ENCODE data around the gene B3GNT2.

B3GNT2 gene

DNA sequence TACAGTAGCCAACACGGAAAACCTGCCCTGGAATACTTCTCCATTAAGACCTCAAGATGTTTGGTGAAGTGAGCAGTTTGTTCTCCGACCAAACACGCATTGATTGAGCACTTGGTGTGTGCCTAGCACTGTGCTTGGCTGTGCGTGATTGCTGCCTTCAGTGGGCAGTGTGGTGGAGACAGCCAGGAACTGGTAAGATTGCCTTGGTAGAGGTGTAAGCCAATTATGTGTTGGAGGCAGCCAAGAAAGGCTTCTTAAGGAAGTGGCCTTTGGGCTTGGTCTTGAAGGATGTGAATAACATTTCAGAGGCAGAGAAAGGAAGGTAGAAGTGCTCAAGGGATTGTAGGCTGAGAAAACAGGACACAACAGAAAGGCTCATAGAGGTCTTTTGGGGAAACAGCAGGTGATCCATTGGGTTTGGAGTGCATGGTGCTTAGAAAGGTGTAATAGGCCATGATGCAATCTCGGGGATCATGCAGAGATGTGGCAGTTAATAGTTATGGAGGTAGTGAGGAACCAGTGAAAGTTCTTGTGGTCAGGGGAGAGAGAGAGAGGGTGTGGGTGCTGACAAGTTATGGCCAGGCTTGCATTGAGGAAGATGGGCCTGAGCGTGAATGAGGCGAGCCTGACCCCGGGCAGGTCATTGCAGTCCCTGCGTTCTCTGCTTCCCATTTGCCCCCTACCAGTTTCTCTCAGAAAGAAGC is 6.3 kb downstream of the B3GNT2 start:
- H3K4me3 ChIP-seq (ENCODE audit: low read length), result no peak overlapping the region
- H3K4me1 ChIP-seq (ENCODE audit: control insufficient read depth, insufficient read depth, low read length), result peaks cover 3% of the 10 kb centered on the region
- no peaks in the 10 kb centered on the region for H3K36me3 ChIP-seq (ENCODE audit: control insufficient read depth, insufficient read depth, low read length)
- no peak overlapping the region for H3K9ac ChIP-seq (ENCODE audit: low read length)
- H3K27ac ChIP-seq (ENCODE audit: low read depth, low read length), result no peak overlapping the region
- no peaks in the 10 kb centered on the region for H3K27me3 ChIP-seq (ENCODE audit: control insufficient read depth, insufficient read depth, low read length)

DNA sequence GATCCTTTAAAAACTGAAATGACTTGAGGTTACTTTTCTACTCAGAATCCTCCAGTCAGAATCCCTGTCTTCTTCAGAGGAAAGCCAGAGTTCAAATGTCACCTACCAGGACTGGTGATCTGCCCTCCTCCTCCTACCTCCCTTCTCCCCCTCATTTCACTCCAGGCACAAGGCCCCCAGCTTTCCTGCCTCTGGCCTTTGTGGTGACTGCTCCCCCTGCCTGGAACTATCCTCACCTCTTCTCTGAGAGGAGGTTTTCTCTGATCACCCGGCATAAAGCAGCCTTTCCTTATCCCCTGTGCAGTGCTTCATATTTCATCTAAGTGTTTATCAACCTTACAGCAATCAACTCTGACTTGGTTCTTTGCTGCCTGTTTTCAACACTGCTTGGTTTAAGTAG is 6.8 kb downstream of the B3GNT2 start:
- no peaks in the 10 kb centered on the region for H3K27me3 ChIP-seq (ENCODE audit: control insufficient read depth, insufficient read depth, low read length)
- no peaks in the 10 kb centered on the region for H3K36me3 ChIP-seq (ENCODE audit: control insufficient read depth, insufficient read depth, low read length)
- H3K4me3 ChIP-seq (ENCODE audit: low read length), result no peak overlapping the region
- peaks cover 6% of the 10 kb centered on the region for H3K4me1 ChIP-seq (ENCODE audit: control insufficient read depth, insufficient read depth, low read length)
- no peak overlapping the region for H3K9ac ChIP-seq (ENCODE audit: low read length)
- H3K27ac ChIP-seq (ENCODE audit: low read depth, low read length), result no peak overlapping the region

DNA sequence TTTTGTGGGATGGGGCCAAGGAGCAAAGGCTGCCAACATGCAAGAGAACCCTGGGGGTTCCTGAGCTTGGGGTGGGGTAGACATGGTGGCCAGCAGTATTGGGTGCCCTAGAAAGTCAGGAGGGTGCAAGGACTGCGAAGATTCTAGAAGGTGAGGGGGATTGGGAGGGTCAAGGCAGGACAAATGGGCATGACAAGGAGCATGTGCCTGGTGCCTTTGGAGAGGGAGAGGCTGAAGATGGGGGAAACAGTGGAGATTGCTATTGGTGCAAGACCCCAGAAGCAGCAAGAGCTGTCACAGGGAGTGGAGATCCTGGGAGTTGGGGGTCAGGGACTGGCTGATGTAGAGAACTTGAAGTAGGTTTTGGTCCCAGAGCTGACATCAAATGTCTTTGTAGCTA is 7.5 kb downstream of the B3GNT2 start:
- Histone ChIP-seq H3K27ac (ENCODE audit: low read depth, low read length) (no peak overlapping the region), H3K4me1 (ENCODE audit: control insufficient read depth, insufficient read depth, low read length) (peaks cover 4% of the 10 kb centered on the region)

DNA sequence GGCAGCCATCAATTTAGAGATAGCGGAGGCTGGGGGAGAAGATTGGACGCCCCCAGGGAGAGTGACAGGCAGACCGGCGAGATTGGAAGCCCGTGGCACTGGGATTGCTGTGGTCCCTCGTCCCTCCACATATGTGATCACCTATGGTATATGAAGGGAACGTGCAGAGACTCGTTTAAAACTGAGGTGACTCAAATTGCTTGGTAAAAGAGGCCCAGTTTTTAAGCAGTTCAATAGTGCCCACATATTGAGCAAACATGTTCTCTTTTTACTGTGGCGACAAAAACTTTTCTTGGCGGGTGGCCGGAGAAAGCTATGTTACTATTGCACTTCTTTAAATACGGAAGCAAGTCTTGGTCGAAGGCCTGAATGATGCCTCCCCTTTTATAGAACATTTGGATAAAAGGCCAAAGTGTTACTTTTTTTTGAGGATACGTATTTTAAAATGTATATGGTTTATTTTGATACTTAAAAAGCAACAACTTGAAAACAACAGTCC is 9.1 kb downstream of the B3GNT2 start:
- H3K27ac ChIP-seq (ENCODE audit: low read depth, low read length), result no peak overlapping the region
- H3K4me3 ChIP-seq (ENCODE audit: low read length), result no peak overlapping the region
- H3K27me3 ChIP-seq (ENCODE audit: control insufficient read depth, insufficient read depth, low read length), result no peaks in the 10 kb centered on the region
- peaks cover 7% of the 10 kb centered on the region for H3K4me1 ChIP-seq (ENCODE audit: control insufficient read depth, insufficient read depth, low read length)
- H3K9ac ChIP-seq (ENCODE audit: low read length), result no peak overlapping the region
- no peaks in the 10 kb centered on the region for H3K36me3 ChIP-seq (ENCODE audit: control insufficient read depth, insufficient read depth, low read length)

More for the DNA sequence above, 7.5 kb downstream of the B3GNT2 start:
- Histone ChIP-seq H3K27me3 (ENCODE audit: control insufficient read depth, insufficient read depth, low read length) (no peaks in the 10 kb centered on the region), H3K36me3 (ENCODE audit: control insufficient read depth, insufficient read depth, low read length) (no peaks in the 10 kb centered on the region), H3K9ac (ENCODE audit: low read length) (no peak overlapping the region), H3K4me3 (ENCODE audit: low read length) (no peak overlapping the region)

DNA sequence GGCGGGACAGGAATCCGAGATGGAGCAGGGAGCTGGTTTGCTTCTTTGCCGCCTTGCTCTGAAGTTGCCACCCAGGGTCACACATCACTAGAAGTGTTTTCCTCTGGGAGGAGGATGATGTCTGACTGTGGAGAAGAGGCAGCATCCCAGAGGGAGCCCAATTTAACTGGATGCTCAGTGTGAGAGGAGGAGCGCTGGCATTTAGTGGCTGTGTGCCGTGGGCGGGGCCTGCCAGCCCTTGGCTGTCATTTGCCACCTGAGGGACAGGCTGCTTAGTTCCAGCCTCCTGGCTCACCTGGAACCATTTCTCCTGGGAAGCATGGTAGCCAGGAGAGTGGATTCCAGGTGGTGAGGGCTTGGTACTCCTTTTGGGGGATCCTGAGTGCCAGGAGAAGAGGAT is 9.6 kb downstream of the B3GNT2 start:
- no peaks in the 10 kb centered on the region for H3K36me3 ChIP-seq (ENCODE audit: control insufficient read depth, insufficient read depth, low read length)
- peaks cover 7% of the 10 kb centered on the region for H3K4me1 ChIP-seq (ENCODE audit: control insufficient read depth, insufficient read depth, low read length)
- H3K9ac ChIP-seq (ENCODE audit: low read length), result no peak overlapping the region
- H3K27ac ChIP-seq (ENCODE audit: low read depth, low read length), result no peak overlapping the region
- no peaks in the 10 kb centered on the region for H3K27me3 ChIP-seq (ENCODE audit: control insufficient read depth, insufficient read depth, low read length)
- H3K4me3 ChIP-seq (ENCODE audit: low read length), result no peak overlapping the region

DNA sequence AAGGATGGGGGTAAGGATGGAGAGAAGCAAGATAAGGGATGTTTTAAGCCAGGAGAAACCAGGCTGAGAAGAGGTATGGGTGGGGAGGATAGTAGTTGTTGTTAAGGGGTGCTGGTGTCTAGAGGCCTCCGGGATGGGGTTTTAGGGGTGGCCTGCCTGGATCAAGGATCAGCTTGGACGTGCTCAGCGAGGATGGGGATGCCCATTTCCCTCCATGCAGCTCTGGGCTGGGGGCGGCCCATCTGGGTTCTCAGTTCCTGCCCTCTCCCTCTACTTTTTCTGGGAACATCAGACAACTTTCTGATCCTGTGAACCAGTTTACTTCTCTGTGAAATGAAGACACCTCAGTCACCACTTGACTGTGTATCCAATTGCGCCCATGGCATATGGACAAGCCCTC is 10.1 kb downstream of the B3GNT2 start:
- Histone ChIP-seq H3K27me3 (ENCODE audit: control insufficient read depth, insufficient read depth, low read length) (no peaks in the 10 kb centered on the region), H3K36me3 (ENCODE audit: control insufficient read depth, insufficient read depth, low read length) (no peaks in the 10 kb centered on the region), H3K9ac (ENCODE audit: low read length) (no peak overlapping the region), H3K4me3 (ENCODE audit: low read length) (no peak overlapping the region), H3K27ac (ENCODE audit: low read depth, low read length) (no peak overlapping the region), H3K4me1 (ENCODE audit: control insufficient read depth, insufficient read depth, low read length) (peaks cover 7% of the 10 kb centered on the region)

DNA sequence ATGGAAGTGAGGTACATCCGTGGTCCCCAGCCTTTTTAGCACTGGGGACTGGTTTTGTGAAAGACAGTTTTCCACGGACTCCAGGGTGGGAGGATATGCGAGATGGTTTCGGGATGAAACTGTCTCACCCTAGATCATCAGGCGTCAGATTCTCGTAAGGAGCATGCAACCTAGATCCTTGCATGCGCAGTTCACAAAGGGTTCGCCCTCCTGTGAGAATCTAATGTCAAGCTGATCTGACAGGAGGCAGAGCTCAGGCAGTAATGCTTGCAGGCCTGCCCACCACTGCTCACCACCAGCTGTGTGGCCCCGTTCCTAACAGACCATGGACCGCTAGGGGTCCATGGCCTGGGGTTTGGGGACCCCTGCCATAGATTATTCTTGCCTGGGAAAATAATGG is 11.6 kb downstream of the B3GNT2 start:
- Histone ChIP-seq H3K4me1 (ENCODE audit: control insufficient read depth, insufficient read depth, low read length) (peaks cover 7% of the 10 kb centered on the region), H3K27ac (ENCODE audit: low read depth, low read length) (no peak overlapping the region), H3K9ac (ENCODE audit: low read length) (no peak overlapping the region), H3K36me3 (ENCODE audit: control insufficient read depth, insufficient read depth, low read length) (no peaks in the 10 kb centered on the region), H3K27me3 (ENCODE audit: control insufficient read depth, insufficient read depth, low read length) (no peaks in the 10 kb centered on the region), H3K4me3 (ENCODE audit: low read length) (no peak overlapping the region)

DNA sequence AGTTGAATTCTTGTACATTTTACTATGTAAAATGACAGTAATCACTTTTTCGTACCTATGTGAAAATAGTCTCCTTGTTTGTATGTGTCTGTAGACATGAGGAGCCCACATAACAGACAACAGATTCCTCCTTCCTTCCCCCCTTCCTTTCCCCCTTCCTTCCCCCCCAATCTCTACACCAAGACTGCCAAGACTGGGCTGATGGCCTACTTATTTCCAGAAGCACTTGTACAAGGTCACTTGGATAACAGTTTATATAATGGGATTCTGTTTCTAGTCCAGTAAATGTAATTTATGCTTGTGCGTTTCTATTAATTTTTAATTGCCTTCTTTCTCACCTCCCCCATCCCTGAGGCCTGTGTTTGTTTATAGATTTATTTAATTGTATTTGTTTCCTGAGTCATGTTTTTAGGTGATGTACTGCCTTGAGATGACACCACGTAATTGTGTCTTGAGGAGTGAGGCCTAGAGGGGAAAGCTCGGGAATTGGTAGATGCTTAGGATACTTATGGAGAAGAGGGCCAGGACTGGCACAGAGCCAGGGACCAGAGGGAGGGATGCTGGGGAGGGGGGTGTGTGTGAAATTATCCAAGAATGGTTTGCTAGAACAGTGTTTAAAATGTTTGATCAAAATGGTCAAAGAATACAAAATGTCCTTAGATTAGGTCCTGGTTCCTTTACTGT is 12.3 kb downstream of the B3GNT2 start:
- peaks cover 7% of the 10 kb centered on the region for H3K4me1 ChIP-seq (ENCODE audit: control insufficient read depth, insufficient read depth, low read length)
- no peaks in the 10 kb centered on the region for H3K27me3 ChIP-seq (ENCODE audit: control insufficient read depth, insufficient read depth, low read length)
- H3K9ac ChIP-seq (ENCODE audit: low read length), result no peak overlapping the region
- no peak overlapping the region for H3K27ac ChIP-seq (ENCODE audit: low read depth, low read length)
- H3K36me3 ChIP-seq (ENCODE audit: control insufficient read depth, insufficient read depth, low read length), result no peaks in the 10 kb centered on the region
- no peak overlapping the region for H3K4me3 ChIP-seq (ENCODE audit: low read length)

DNA sequence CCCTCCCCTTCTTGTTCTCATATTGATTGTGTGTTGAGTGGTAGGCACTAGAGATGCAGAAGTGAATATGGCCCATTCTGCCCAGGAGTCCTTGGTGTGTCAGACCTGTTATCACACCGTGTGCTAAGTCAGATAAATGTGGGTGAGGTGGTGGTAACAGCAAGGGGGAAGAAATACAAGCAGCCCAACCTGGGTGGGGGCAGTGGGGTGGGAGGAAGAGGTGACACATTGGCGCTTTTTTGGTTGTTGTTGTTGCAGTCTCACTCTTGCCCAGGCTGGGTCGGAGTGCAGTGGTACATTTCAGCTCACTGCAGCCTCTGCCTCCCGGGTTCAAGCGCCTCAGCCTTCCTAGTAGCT is 12.8 kb downstream of the B3GNT2 start:
- no peaks in the 10 kb centered on the region for H3K27me3 ChIP-seq (ENCODE audit: control insufficient read depth, insufficient read depth, low read length)
- no peak overlapping the region for H3K9ac ChIP-seq (ENCODE audit: low read length)
- no peak overlapping the region for H3K27ac ChIP-seq (ENCODE audit: low read depth, low read length)
- H3K4me3 ChIP-seq (ENCODE audit: low read length), result no peak overlapping the region
- no peaks in the 10 kb centered on the region for H3K36me3 ChIP-seq (ENCODE audit: control insufficient read depth, insufficient read depth, low read length)
- peaks cover 7% of the 10 kb centered on the region for H3K4me1 ChIP-seq (ENCODE audit: control insufficient read depth, insufficient read depth, low read length)

DNA sequence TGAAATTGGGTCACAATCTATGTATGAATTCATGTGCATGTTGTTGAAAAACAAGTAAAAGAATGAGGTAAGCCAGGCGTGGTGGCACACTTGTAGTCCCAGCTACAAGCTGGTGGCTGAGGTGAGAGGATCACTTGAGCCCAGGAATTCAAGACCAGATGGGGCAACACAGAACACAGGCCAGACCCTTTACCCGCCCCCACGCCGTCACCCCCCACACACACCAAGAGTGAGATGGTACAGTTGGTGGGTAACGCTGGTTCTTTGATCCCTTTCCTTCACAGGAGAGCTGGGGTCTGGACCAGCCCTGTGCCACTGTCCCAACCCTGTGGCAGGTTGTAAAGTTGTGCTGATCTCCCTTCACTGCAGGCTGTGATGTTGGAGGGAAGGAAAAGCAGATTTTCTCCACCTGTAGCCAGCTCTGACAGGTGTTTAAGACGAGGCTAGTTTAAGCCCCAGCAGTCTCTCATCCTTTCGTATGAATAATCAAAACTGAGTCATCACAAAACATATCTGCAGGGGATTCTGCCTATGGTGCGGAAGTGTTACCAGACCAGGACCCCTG is 13.6 kb downstream of the B3GNT2 start:
- H3K27ac ChIP-seq (ENCODE audit: low read depth, low read length), result no peak overlapping the region
- H3K27me3 ChIP-seq (ENCODE audit: control insufficient read depth, insufficient read depth, low read length), result no peaks in the 10 kb centered on the region
- H3K36me3 ChIP-seq (ENCODE audit: control insufficient read depth, insufficient read depth, low read length), result no peaks in the 10 kb centered on the region
- H3K4me3 ChIP-seq (ENCODE audit: low read length), result no peak overlapping the region
- no peak overlapping the region for H3K9ac ChIP-seq (ENCODE audit: low read length)
- peaks cover 7% of the 10 kb centered on the region for H3K4me1 ChIP-seq (ENCODE audit: control insufficient read depth, insufficient read depth, low read length)

DNA sequence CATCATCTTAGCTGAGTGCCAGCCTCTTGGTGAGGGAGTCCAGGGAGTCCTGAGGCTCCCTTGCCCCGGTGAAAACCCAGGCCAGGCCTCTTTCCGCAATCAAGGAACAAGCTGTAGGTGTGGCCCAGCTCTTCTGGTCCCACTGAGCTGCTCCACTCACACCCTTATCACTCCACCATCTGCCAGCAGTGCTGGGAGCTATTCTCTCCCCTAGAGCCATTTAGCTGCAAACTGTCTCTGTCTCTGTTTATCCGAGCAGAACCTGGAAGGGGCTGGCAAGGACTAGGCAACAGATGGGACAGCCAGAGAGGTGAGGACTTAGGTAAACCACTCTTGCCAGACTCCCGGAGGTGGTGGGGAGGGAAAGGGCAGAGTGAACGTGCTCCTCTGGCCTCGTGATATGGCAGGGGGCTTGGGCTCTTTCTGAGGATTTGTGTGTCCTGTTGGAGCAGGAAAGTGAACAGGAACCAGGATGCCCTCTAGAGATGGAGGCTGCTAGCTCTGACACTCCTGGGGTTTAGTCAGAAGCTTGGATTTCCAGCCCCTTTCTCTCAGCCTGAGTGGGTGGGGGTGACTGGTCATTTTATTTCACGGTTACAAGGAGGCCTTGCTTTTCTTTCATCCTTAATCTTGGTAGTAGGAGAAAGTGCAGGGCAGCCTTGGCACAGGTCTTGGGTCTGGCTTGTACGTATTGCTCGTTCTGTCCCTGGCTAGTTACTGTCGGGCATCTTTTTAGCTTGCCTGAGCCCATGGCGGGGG is 19.6 kb downstream of the B3GNT2 start:
- H3K4me1 ChIP-seq (ENCODE audit: control insufficient read depth, insufficient read depth, low read length), result no peaks in the 10 kb centered on the region
- H3K4me3 ChIP-seq (ENCODE audit: low read length), result no peak overlapping the region
- H3K27me3 ChIP-seq (ENCODE audit: control insufficient read depth, insufficient read depth, low read length), result no peaks in the 10 kb centered on the region
- H3K9ac ChIP-seq (ENCODE audit: low read length), result no peak overlapping the region
- no peak overlapping the region for H3K27ac ChIP-seq (ENCODE audit: low read depth, low read length)
- no peaks in the 10 kb centered on the region for H3K36me3 ChIP-seq (ENCODE audit: control insufficient read depth, insufficient read depth, low read length)

DNA sequence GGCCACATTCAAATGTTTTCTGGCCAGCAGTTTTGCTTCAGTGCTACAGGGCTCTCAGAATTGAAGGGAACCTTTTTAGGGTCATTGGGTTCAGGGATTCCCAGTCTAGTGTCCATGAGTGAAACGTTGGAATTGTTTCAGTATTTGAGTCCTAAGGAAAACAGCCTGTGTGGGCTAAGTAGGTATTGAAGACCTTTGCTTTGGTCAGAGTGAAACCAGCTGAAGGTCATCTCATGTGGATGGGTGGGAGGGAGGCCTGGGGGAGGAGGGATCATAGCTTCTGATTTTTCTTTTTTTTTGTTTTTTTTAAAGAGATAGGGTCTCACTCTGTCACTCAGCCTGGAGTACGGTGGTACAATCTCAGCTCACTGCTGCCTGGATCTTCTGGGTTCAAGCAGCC is 20.2 kb downstream of the B3GNT2 start:
- Histone ChIP-seq H3K9ac (ENCODE audit: low read length) (no peak overlapping the region), H3K4me3 (ENCODE audit: low read length) (no peak overlapping the region), H3K4me1 (ENCODE audit: control insufficient read depth, insufficient read depth, low read length) (no peaks in the 10 kb centered on the region), H3K27me3 (ENCODE audit: control insufficient read depth, insufficient read depth, low read length) (no peaks in the 10 kb centered on the region), H3K36me3 (ENCODE audit: control insufficient read depth, insufficient read depth, low read length) (no peaks in the 10 kb centered on the region), H3K27ac (ENCODE audit: low read depth, low read length) (no peak overlapping the region)

All from rectal smooth muscle tissue (tissue), 1 donor.